IMR-90 (cell line): ENCODE measurements around the gene EIF4E1B. TPM values are rescaled to one million over a fixed set of nuclear protein-coding genes. Genes with fewer than 3 reads are reported as not detected.
A peak's percentile ranks its signal among the peaks of the same experiment; 100 is the strongest.

Source experiments
- ATAC-seq: fragments of 200-7000 bp; cut with Tn5 transposase; 2 replicates; pipeline ENCODE4 v1.9.1; 2020; ENCODE audit warnings: low read depth, mild to moderate bottlenecking, moderate library complexity
- BruUV-seq: library from RNA; stranded (reverse); fragments of 400-500 nt; replicated peaks from 2 replicates; lab custom pipeline; 2021; lab: Mats Ljungman, UMichigan
- CTCF ChIA-PET: fragments of 300-600 bp; formaldehyde crosslinking; extraction: SDS; loops from one replicate; lab custom pipeline; 2021; ENCODE audit warnings: antibody characterized with exemption; lab: Yijun Ruan, JAX
- POLR2A ChIA-PET: fragments of 300-600 bp; sonication (Branson Sonifier 250); formaldehyde crosslinking; loops from one replicate; lab custom pipeline; 2022; ENCODE audit warnings: antibody characterized with exemption; ENCODE audit not compliant: unreplicated experiment; lab: Charles Lee
- DNase-seq: peaks from one replicate; pipeline ENCODE4 v3.0.0; 2013
- H2AFZ ChIP-seq: replicated peaks from 2 replicates; pipeline ENCODE3; 2013; ENCODE audit warnings: low read length, mild to moderate bottlenecking; ENCODE audit not compliant: poor library complexity
- H2AK5ac ChIP-seq: 2 replicates; pipeline ENCODE4 v1.6.1; 2013; ENCODE audit warnings: low read depth, low read length, inconsistent platforms
- H2AK9ac ChIP-seq: replicated peaks from 2 replicates; pipeline ENCODE3; 2013; ENCODE audit warnings: mild to moderate bottlenecking, low read depth, low read length, moderate library complexity; ENCODE audit not compliant: poor library complexity
- H2BK120ac ChIP-seq: 2 replicates; pipeline ENCODE4 v1.6.1; 2013; ENCODE audit warnings: low read depth, low read length, inconsistent platforms
- H2BK15ac ChIP-seq: 3 replicates; pipeline ENCODE4 v1.6.1; 2013; ENCODE audit warnings: low read depth, low read length, inconsistent platforms
- H2BK20ac ChIP-seq: 2 replicates; pipeline ENCODE4 v1.6.1; 2013; ENCODE audit warnings: low read depth, mild to moderate bottlenecking, inconsistent platforms, low read length, moderate library complexity
- H2BK5ac ChIP-seq: 2 replicates; pipeline ENCODE4 v1.6.1; 2013; ENCODE audit warnings: mild to moderate bottlenecking, low read depth, low read length, inconsistent platforms; ENCODE audit not compliant: poor library complexity, severe bottlenecking
- H3K14ac ChIP-seq: replicated peaks from 2 replicates; pipeline ENCODE4 v1.6.1; 2013; ENCODE audit warnings: low read depth, low read length, inconsistent platforms
- H3K18ac ChIP-seq: 2 replicates; pipeline ENCODE4 v1.6.1; 2013; ENCODE audit warnings: low read depth, low read length, control low read depth
- H3K23ac ChIP-seq: 2 replicates; pipeline ENCODE4 v1.6.1; 2013; ENCODE audit warnings: low read depth, low read length, inconsistent platforms
- H3K27ac ChIP-seq: 2 replicates; pipeline ENCODE4 v1.5.1; 2013; ENCODE audit warnings: mild to moderate bottlenecking, control low read depth, low read length; ENCODE audit not compliant: insufficient read depth
- H3K27me3 ChIP-seq: 2 replicates; pipeline ENCODE4 v1.6.1; 2013; ENCODE audit warnings: low read length; ENCODE audit not compliant: control insufficient read depth, insufficient read depth
- H3K36me3 ChIP-seq: 2 replicates; pipeline ENCODE4 v1.6.1; 2013; ENCODE audit warnings: low read length, mixed read lengths; ENCODE audit not compliant: control insufficient read depth, insufficient read depth
- H3K4ac ChIP-seq: 2 replicates; pipeline ENCODE4 v1.6.1; 2013; ENCODE audit warnings: low read depth, low read length, inconsistent platforms
- H3K4me1 ChIP-seq: 2 replicates; pipeline ENCODE4 v1.6.1; 2013; ENCODE audit warnings: low read length, mixed read lengths; ENCODE audit not compliant: control insufficient read depth, insufficient read depth
- H3K4me2 ChIP-seq: 2 replicates; pipeline ENCODE4 v1.6.1; 2013; ENCODE audit warnings: low read depth, mild to moderate bottlenecking, control low read depth, low read length, moderate library complexity
- H3K4me3 ChIP-seq: 2 replicates; pipeline ENCODE4 v1.5.1; 2013; ENCODE audit warnings: low read depth, mild to moderate bottlenecking, control low read depth, low read length, moderate library complexity; ENCODE audit not compliant: insufficient read depth
- H3K56ac ChIP-seq: 2 replicates; pipeline ENCODE4 v1.6.1; 2013; ENCODE audit warnings: low read length, inconsistent platforms; ENCODE audit not compliant: insufficient read depth; ENCODE audit errors: extremely low read depth
- H3K79me1 ChIP-seq, 2 experiments: 2 replicates each; pipeline ENCODE4 v1.6.1; 2013; ENCODE audit warnings: low read length in 2 of 2, inconsistent platforms in 1 of 2, low read depth in 1 of 2
- H3K9ac ChIP-seq: 2 replicates; pipeline ENCODE4 v1.6.1; 2013; ENCODE audit warnings: low read depth, low read length, control low read depth
- H3K9me1 ChIP-seq: 2 replicates; pipeline ENCODE4 v1.6.1; 2013; ENCODE audit warnings: low read length, inconsistent platforms; ENCODE audit not compliant: insufficient read depth
- H3K9me3 ChIP-seq: 2 replicates; pipeline ENCODE4 v1.6.1; 2013; ENCODE audit warnings: low read length; ENCODE audit not compliant: control insufficient read depth, insufficient read depth
- H4K20me1 ChIP-seq: 2 replicates; pipeline ENCODE4 v1.6.1; 2013; ENCODE audit warnings: low read length, inconsistent platforms; ENCODE audit not compliant: insufficient read depth
- H4K5ac ChIP-seq: 2 replicates; pipeline ENCODE4 v1.6.1; 2013; ENCODE audit warnings: mild to moderate bottlenecking, low read depth, low read length, control low read depth
- H4K8ac ChIP-seq, 2 experiments: 2 replicates each; pipeline ENCODE4 v1.6.1; 2013; ENCODE audit warnings: low read depth in 2 of 2, low read length in 2 of 2, control low read depth in 1 of 2, inconsistent platforms in 1 of 2
- H4K91ac ChIP-seq: 2 replicates; pipeline ENCODE4 v1.6.1; 2013; ENCODE audit warnings: low read depth, low read length, inconsistent platforms; ENCODE audit not compliant: insufficient read depth
- CEBPB ChIP-seq: IDR thresholded peaks from 2 replicates; pipeline ENCODE4 v1.6.1; 2012; ENCODE audit warnings: low read depth, low read length, improper control_type of control experiment
- CHD1 ChIP-seq: IDR thresholded peaks from 2 replicates; pipeline ENCODE4 v1.6.1; 2012; ENCODE audit warnings: low read depth, low read length, improper control_type of control experiment
- FOS ChIP-seq: fragments of 150-350 bp; IDR thresholded peaks from 2 replicates; pipeline ENCODE4 v1.6.1; 2016; ENCODE audit warnings: low read depth, low read length
- MAFK ChIP-seq: IDR thresholded peaks from 2 replicates; pipeline ENCODE4 v1.6.1; 2012; ENCODE audit warnings: low read depth, low read length, improper control_type of control experiment
- RFX5 ChIP-seq: IDR thresholded peaks from 2 replicates; pipeline ENCODE4 v1.8.0; 2012; ENCODE audit warnings: low read depth, mild to moderate bottlenecking, low read length, moderate library complexity
- SMC3 ChIP-seq: fragments of 150-350 bp; IDR thresholded peaks from 2 replicates; pipeline ENCODE4 v1.6.1; 2016; ENCODE audit warnings: low read depth, mild to moderate bottlenecking, antibody characterized with exemption, low read length, moderate library complexity
- WGBS, 2 experiments: methylation state at CpG; one replicate each; pipeline versions ENCODE4 v1.1.5 to v1.1.7; 2013; ENCODE audit warnings: missing lambda C conversion rate in 2 of 2; ENCODE audit not compliant: insufficient read length in 1 of 2; ENCODE audit errors: extremely low coverage in 2 of 2; 5-methylcytosine and 5-hydroxymethylcytosine counted together
- dilution Hi-C: fragments of 300-500 bp; cut with HindIII; formaldehyde crosslinking; loops from one replicate; pipeline ENCODE4 v1.14.3; 2018; ENCODE audit warnings: low sequenced_read_pairs; ENCODE audit not compliant: unreplicated experiment
- in situ Hi-C: fragments of 300-500 bp; cut with MboI; formaldehyde crosslinking; loops from 3 replicates; pipeline ENCODE4 v1.14.3; 2019; ENCODE audit warnings: low sequenced_read_pairs, inconsistent platforms, mixed read lengths
- intact Hi-C: fragments of 100-400 bp; cut with micrococcal nuclease; formaldehyde crosslinking; loops from 2 replicates; pipeline ENCODE4 v1.10.0; 2022
- polyA plus RNA-seq, 3 experiments: library from polyadenylated mRNA; depleted of rRNA; stranded (reverse); fragments of >200 nt; gene quantifications; 2 replicates each; pipeline ENCODE4 v1.2.3, GENCODE V29; 2012; ENCODE audit warnings: low replicate concordance in 1 of 3
- total RNA-seq: library from RNA; depleted of rRNA; stranded (reverse); fragments of >200 nt; gene quantifications from 2 replicates; pipeline ENCODE4 v1.2.3, GENCODE V29; 2012
- TF ChIP-seq, protein P1 (sequence below): fragments of 150-350 bp; IDR thresholded peaks from 2 replicates; pipeline ENCODE4 v1.6.1; 2016; ENCODE audit warnings: low read depth, mild to moderate bottlenecking, low read length, moderate library complexity, borderline replicate concordance
- TF ChIP-seq, protein P2 (sequence below): fragments of 150-350 bp; IDR thresholded peaks from 2 replicates; pipeline ENCODE4 v1.6.1; 2017; ENCODE audit warnings: mild to moderate bottlenecking, antibody characterized with exemption, low read length, low read depth

The EIF4E1B gene
- total and polyA plus RNA-seq, 2 of the 4 experiments (the other 2 are of a cell fraction) = not detected

- WGBS, 2 experiments = 4% methylated on average over 6 of the region's 13 CpGs; no CpG with 5 or more reads in 1 of the 2 experiments
- TF ChIP-seq, protein P1, sequence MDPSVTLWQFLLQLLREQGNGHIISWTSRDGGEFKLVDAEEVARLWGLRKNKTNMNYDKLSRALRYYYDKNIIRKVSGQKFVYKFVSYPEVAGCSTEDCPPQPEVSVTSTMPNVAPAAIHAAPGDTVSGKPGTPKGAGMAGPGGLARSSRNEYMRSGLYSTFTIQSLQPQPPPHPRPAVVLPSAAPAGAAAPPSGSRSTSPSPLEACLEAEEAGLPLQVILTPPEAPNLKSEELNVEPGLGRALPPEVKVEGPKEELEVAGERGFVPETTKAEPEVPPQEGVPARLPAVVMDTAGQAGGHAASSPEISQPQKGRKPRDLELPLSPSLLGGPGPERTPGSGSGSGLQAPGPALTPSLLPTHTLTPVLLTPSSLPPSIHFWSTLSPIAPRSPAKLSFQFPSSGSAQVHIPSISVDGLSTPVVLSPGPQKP = no peak
- TF ChIP-seq RFX5 = no peak
- no peak for TF ChIP-seq MAFK
- no peak for TF ChIP-seq CHD1
- no peak for TF ChIP-seq SMC3
- no peak for TF ChIP-seq FOS
- TF ChIP-seq CEBPB = no peak
- TF ChIP-seq, protein P2, sequence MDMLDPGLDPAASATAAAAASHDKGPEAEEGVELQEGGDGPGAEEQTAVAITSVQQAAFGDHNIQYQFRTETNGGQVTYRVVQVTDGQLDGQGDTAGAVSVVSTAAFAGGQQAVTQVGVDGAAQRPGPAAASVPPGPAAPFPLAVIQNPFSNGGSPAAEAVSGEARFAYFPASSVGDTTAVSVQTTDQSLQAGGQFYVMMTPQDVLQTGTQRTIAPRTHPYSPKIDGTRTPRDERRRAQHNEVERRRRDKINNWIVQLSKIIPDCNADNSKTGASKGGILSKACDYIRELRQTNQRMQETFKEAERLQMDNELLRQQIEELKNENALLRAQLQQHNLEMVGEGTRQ = no peak
- Histone ChIP-seq H2AK9ac (no peak overlapping the region), H2BK20ac (no peak overlapping the region), H4K8ac (no peak overlapping the region), H4K5ac (no peak overlapping the region), H4K20me1 (no peaks in the 10 kb centered on the region), H2BK15ac (no peak overlapping the region), H3K4me1 (no peaks in the 10 kb centered on the region), H4K91ac (no peak overlapping the region), H3K9ac (no peak overlapping the region), H3K27ac (no peak overlapping the region), H3K18ac (no peak overlapping the region), H3K36me3 (no peaks in the 10 kb centered on the region), H3K9me3 (peaks cover under 1% of the 10 kb centered on the region; the same call in 1 of the 2 replicates), H3K27me3 (peaks cover 75% of the 10 kb centered on the region), H2AFZ (peak overlapping the region; percentile 29), H3K4me2 (no peak overlapping the region), H3K9me1 (no peaks in the 10 kb centered on the region), H2BK5ac (no peak overlapping the region), H3K4ac (no peak overlapping the region), H3K4me3 (no peak overlapping the region), H3K79me1 (no peaks in the 10 kb centered on the region), H3K14ac (no peak overlapping the region), H3K23ac (no peak overlapping the region), H2AK5ac (no peak overlapping the region), H2BK120ac (no peak overlapping the region), H3K56ac (no peak overlapping the region)
- dilution Hi-C loops (no loop called here), in situ Hi-C loops (no loop called here), intact Hi-C loops (no loop called here)
- DNase-seq = no peak
- no peak for ATAC-seq
- ChIA-PET POLR2A (interaction anchor here (0.6 kb wide), 1 partner anchor 105 kb away, joined by 5 read pairs; no protein-coding TSS in a partner anchor), CTCF (no interaction called here)
- no TSS peak for BruUV-seq
These were observed 62.5 kb downstream of the EIF4E1B start for GRCh38 chr5:176692839-176693476.
